ENCODE results near the gene BRD3OS. TPM values are rescaled to one million over a fixed set of nuclear protein-coding genes. Genes with fewer than 3 reads are reported as not detected.
A peak's percentile ranks its signal among the peaks of the same experiment; 100 is the strongest.

BRD3OS gene
- total and polyA plus RNA-seq, 2 of the 13 experiments (the other 11 are each of a cell fraction or from before 2014, with no cell fraction given) = 4.9 to 5.7 TPM

GRCh38 chr9:133990366-133991213, 34.7 kb upstream of the BRD3OS start (continued):
- no peak for TF ChIP-seq NFRKB (IDR thresholded peaks at IDR 0.05)
- TF ChIP-seq, protein P1, sequence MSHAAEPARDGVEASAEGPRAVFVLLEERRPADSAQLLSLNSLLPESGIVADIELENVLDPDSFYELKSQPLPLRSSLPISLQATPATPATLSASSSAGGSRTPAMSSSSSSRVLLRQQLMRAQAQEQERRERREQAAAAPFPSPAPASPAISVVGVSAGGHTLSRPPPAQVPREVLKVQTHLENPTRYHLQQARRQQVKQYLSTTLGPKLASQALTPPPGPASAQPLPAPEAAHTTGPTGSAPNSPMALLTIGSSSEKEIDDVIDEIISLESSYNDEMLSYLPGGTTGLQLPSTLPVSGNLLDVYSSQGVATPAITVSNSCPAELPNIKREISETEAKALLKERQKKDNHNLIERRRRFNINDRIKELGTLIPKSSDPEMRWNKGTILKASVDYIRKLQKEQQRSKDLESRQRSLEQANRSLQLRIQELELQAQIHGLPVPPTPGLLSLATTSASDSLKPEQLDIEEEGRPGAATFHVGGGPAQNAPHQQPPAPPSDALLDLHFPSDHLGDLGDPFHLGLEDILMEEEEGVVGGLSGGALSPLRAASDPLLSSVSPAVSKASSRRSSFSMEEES (CRISPR knock-in tag; IDR thresholded peaks at IDR 0.05) = peak; percentile 56; the same call in 1 of the 2 replicates
- TF ChIP-seq, protein P2, sequence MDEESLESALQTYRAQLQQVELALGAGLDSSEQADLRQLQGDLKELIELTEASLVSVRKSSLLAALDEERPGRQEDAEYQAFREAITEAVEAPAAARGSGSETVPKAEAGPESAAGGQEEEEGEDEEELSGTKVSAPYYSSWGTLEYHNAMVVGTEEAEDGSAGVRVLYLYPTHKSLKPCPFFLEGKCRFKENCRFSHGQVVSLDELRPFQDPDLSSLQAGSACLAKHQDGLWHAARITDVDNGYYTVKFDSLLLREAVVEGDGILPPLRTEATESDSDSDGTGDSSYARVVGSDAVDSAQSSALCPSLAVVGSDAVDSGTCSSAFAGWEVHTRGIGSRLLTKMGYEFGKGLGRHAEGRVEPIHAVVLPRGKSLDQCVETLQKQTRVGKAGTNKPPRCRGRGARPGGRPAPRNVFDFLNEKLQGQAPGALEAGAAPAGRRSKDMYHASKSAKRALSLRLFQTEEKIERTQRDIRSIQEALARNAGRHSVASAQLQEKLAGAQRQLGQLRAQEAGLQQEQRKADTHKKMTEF (CRISPR knock-in tag; IDR thresholded peaks at IDR 0.05) = peak; percentile 80
- TF ChIP-seq ZNF24 (IDR thresholded peaks at IDR 0.05) = no peak
- no peak for TF ChIP-seq JUNB (CRISPR knock-in tag; IDR thresholded peaks at IDR 0.05; ENCODE audit: borderline replicate concordance)
- no peak for TF ChIP-seq HCFC1 (IDR thresholded peaks at IDR 0.05; ENCODE audit: low read depth, low read length)
- no peak for TF ChIP-seq ZNF460 (CRISPR knock-in tag; IDR thresholded peaks at IDR 0.05; ENCODE audit: borderline replicate concordance)
- no peak for TF ChIP-seq TOPORS (CRISPR knock-in tag; IDR thresholded peaks at IDR 0.05)
- TF ChIP-seq, protein P3, sequence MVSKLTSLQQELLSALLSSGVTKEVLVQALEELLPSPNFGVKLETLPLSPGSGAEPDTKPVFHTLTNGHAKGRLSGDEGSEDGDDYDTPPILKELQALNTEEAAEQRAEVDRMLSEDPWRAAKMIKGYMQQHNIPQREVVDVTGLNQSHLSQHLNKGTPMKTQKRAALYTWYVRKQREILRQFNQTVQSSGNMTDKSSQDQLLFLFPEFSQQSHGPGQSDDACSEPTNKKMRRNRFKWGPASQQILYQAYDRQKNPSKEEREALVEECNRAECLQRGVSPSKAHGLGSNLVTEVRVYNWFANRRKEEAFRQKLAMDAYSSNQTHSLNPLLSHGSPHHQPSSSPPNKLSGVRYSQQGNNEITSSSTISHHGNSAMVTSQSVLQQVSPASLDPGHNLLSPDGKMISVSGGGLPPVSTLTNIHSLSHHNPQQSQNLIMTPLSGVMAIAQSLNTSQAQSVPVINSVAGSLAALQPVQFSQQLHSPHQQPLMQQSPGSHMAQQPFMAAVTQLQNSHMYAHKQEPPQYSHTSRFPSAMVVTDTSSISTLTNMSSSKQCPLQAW (CRISPR knock-in tag; IDR thresholded peaks at IDR 0.05) = peak; percentile 99
- TF ChIP-seq ZNF839 (CRISPR knock-in tag; IDR thresholded peaks at IDR 0.05; ENCODE audit: borderline replicate concordance) = peak; percentile 70; the same call in 1 of the 2 replicates
- TF ChIP-seq KDM4B (CRISPR knock-in tag; IDR thresholded peaks at IDR 0.05) = peak; percentile 49; the same call in 1 of the 2 replicates
- no peak for TF ChIP-seq SMARCC2 (IDR thresholded peaks at IDR 0.05)
- no peak for TF ChIP-seq ZUFSP (CRISPR knock-in tag; IDR thresholded peaks at IDR 0.05; ENCODE audit: borderline replicate concordance)
- no peak for TF ChIP-seq PCBP1 (IDR thresholded peaks at IDR 0.05; ENCODE audit: borderline replicate concordance, low read depth, low read length)
- TF ChIP-seq SAP130 (CRISPR knock-in tag; IDR thresholded peaks at IDR 0.05; ENCODE audit: low read depth) = peak; percentile 98
- TF ChIP-seq HNRNPL (IDR thresholded peaks at IDR 0.05; ENCODE audit: low read depth, low read length) = peak; percentile 49; the same call in 1 of the 2 replicates
- TF ChIP-seq, protein P4, sequence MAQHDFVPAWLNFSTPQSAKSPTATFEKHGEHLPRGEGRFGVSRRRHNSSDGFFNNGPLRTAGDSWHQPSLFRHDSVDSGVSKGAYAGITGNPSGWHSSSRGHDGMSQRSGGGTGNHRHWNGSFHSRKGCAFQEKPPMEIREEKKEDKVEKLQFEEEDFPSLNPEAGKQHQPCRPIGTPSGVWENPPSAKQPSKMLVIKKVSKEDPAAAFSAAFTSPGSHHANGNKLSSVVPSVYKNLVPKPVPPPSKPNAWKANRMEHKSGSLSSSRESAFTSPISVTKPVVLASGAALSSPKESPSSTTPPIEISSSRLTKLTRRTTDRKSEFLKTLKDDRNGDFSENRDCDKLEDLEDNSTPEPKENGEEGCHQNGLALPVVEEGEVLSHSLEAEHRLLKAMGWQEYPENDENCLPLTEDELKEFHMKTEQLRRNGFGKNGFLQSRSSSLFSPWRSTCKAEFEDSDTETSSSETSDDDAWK (CRISPR knock-in tag; IDR thresholded peaks at IDR 0.05) = no peak
- TF ChIP-seq ZBTB21 (CRISPR knock-in tag; IDR thresholded peaks at IDR 0.05) = no peak
- TF ChIP-seq AHR (CRISPR knock-in tag; IDR thresholded peaks at IDR 0.05) = no peak
- 0 out of 2 replicates have a peak, but pooled peaks have one; percentile 3 for TF ChIP-seq MEIS2 (CRISPR knock-in tag; IDR thresholded peaks at IDR 0.05)
- TF ChIP-seq NFKB2 (CRISPR knock-in tag; IDR thresholded peaks at IDR 0.05; ENCODE audit: borderline replicate concordance) = peak; percentile 37; the same call in 1 of the 2 replicates
- peak in 1 of 2 experiments; percentile 38; a peak in 1 of 4 replicates for TF ChIP-seq NR2F1 (CRISPR knock-in tag; IDR thresholded peaks at IDR 0.05)
